IMR-90 (cell line): ENCODE measurements around the gene KCNK15. TPM values are rescaled to one million over a fixed set of nuclear protein-coding genes. Genes with fewer than 3 reads are reported as not detected.

Experiments
- ATAC-seq: fragments of 200-7000 bp; cut with Tn5 transposase; 2 replicates; pipeline ENCODE4 v1.9.1; 2020; ENCODE audit warnings: low read depth, mild to moderate bottlenecking, moderate library complexity
- BruUV-seq: library from RNA; stranded (reverse); fragments of 400-500 nt; replicated peaks from 2 replicates; lab custom pipeline; 2021; lab: Mats Ljungman, UMichigan
- CTCF ChIA-PET: fragments of 300-600 bp; formaldehyde crosslinking; extraction: SDS; loops from one replicate; lab custom pipeline; 2021; ENCODE audit warnings: antibody characterized with exemption; lab: Yijun Ruan, JAX
- POLR2A ChIA-PET: fragments of 300-600 bp; sonication (Branson Sonifier 250); formaldehyde crosslinking; loops from one replicate; lab custom pipeline; 2022; ENCODE audit warnings: antibody characterized with exemption; ENCODE audit not compliant: unreplicated experiment; lab: Charles Lee
- DNase-seq: peaks from one replicate; pipeline ENCODE4 v3.0.0; 2013
- H2AFZ ChIP-seq: replicated peaks from 2 replicates; pipeline ENCODE3; 2013; ENCODE audit warnings: low read length, mild to moderate bottlenecking; ENCODE audit not compliant: poor library complexity
- H2AK5ac ChIP-seq: 2 replicates; pipeline ENCODE4 v1.6.1; 2013; ENCODE audit warnings: low read depth, low read length, inconsistent platforms
- H2AK9ac ChIP-seq: replicated peaks from 2 replicates; pipeline ENCODE3; 2013; ENCODE audit warnings: mild to moderate bottlenecking, low read depth, low read length, moderate library complexity; ENCODE audit not compliant: poor library complexity
- H2BK120ac ChIP-seq: 2 replicates; pipeline ENCODE4 v1.6.1; 2013; ENCODE audit warnings: low read depth, low read length, inconsistent platforms
- H2BK15ac ChIP-seq: 3 replicates; pipeline ENCODE4 v1.6.1; 2013; ENCODE audit warnings: low read depth, low read length, inconsistent platforms
- H2BK20ac ChIP-seq: 2 replicates; pipeline ENCODE4 v1.6.1; 2013; ENCODE audit warnings: low read depth, mild to moderate bottlenecking, inconsistent platforms, low read length, moderate library complexity
- H2BK5ac ChIP-seq: 2 replicates; pipeline ENCODE4 v1.6.1; 2013; ENCODE audit warnings: mild to moderate bottlenecking, low read depth, low read length, inconsistent platforms; ENCODE audit not compliant: poor library complexity, severe bottlenecking
- H3K14ac ChIP-seq: replicated peaks from 2 replicates; pipeline ENCODE4 v1.6.1; 2013; ENCODE audit warnings: low read depth, low read length, inconsistent platforms
- H3K18ac ChIP-seq: 2 replicates; pipeline ENCODE4 v1.6.1; 2013; ENCODE audit warnings: low read depth, low read length, control low read depth
- H3K23ac ChIP-seq: 2 replicates; pipeline ENCODE4 v1.6.1; 2013; ENCODE audit warnings: low read depth, low read length, inconsistent platforms
- H3K27ac ChIP-seq: 2 replicates; pipeline ENCODE4 v1.5.1; 2013; ENCODE audit warnings: mild to moderate bottlenecking, control low read depth, low read length; ENCODE audit not compliant: insufficient read depth
- H3K27me3 ChIP-seq: 2 replicates; pipeline ENCODE4 v1.6.1; 2013; ENCODE audit warnings: low read length; ENCODE audit not compliant: control insufficient read depth, insufficient read depth
- H3K36me3 ChIP-seq: 2 replicates; pipeline ENCODE4 v1.6.1; 2013; ENCODE audit warnings: low read length, mixed read lengths; ENCODE audit not compliant: control insufficient read depth, insufficient read depth
- H3K4ac ChIP-seq: 2 replicates; pipeline ENCODE4 v1.6.1; 2013; ENCODE audit warnings: low read depth, low read length, inconsistent platforms
- H3K4me1 ChIP-seq: 2 replicates; pipeline ENCODE4 v1.6.1; 2013; ENCODE audit warnings: low read length, mixed read lengths; ENCODE audit not compliant: control insufficient read depth, insufficient read depth
- H3K4me2 ChIP-seq: 2 replicates; pipeline ENCODE4 v1.6.1; 2013; ENCODE audit warnings: low read depth, mild to moderate bottlenecking, control low read depth, low read length, moderate library complexity
- H3K4me3 ChIP-seq: 2 replicates; pipeline ENCODE4 v1.5.1; 2013; ENCODE audit warnings: low read depth, mild to moderate bottlenecking, control low read depth, low read length, moderate library complexity; ENCODE audit not compliant: insufficient read depth
- H3K56ac ChIP-seq: 2 replicates; pipeline ENCODE4 v1.6.1; 2013; ENCODE audit warnings: low read length, inconsistent platforms; ENCODE audit not compliant: insufficient read depth; ENCODE audit errors: extremely low read depth
- H3K79me1 ChIP-seq, 2 experiments: 2 replicates each; pipeline ENCODE4 v1.6.1; 2013; ENCODE audit warnings: low read length in 2 of 2, inconsistent platforms in 1 of 2, low read depth in 1 of 2
- H3K9ac ChIP-seq: 2 replicates; pipeline ENCODE4 v1.6.1; 2013; ENCODE audit warnings: low read depth, low read length, control low read depth
- H3K9me1 ChIP-seq: 2 replicates; pipeline ENCODE4 v1.6.1; 2013; ENCODE audit warnings: low read length, inconsistent platforms; ENCODE audit not compliant: insufficient read depth
- H3K9me3 ChIP-seq: 2 replicates; pipeline ENCODE4 v1.6.1; 2013; ENCODE audit warnings: low read length; ENCODE audit not compliant: control insufficient read depth, insufficient read depth
- H4K20me1 ChIP-seq: 2 replicates; pipeline ENCODE4 v1.6.1; 2013; ENCODE audit warnings: low read length, inconsistent platforms; ENCODE audit not compliant: insufficient read depth
- H4K5ac ChIP-seq: 2 replicates; pipeline ENCODE4 v1.6.1; 2013; ENCODE audit warnings: mild to moderate bottlenecking, low read depth, low read length, control low read depth
- H4K8ac ChIP-seq, 2 experiments: 2 replicates each; pipeline ENCODE4 v1.6.1; 2013; ENCODE audit warnings: low read depth in 2 of 2, low read length in 2 of 2, control low read depth in 1 of 2, inconsistent platforms in 1 of 2
- H4K91ac ChIP-seq: 2 replicates; pipeline ENCODE4 v1.6.1; 2013; ENCODE audit warnings: low read depth, low read length, inconsistent platforms; ENCODE audit not compliant: insufficient read depth
- BHLHE40 ChIP-seq: fragments of 150-350 bp; IDR thresholded peaks from 2 replicates; pipeline ENCODE4 v1.6.1; 2016; ENCODE audit warnings: mild to moderate bottlenecking, low read depth, low read length
- CEBPB ChIP-seq: IDR thresholded peaks from 2 replicates; pipeline ENCODE4 v1.6.1; 2012; ENCODE audit warnings: low read depth, low read length, improper control_type of control experiment
- CHD1 ChIP-seq: IDR thresholded peaks from 2 replicates; pipeline ENCODE4 v1.6.1; 2012; ENCODE audit warnings: low read depth, low read length, improper control_type of control experiment
- FOS ChIP-seq: fragments of 150-350 bp; IDR thresholded peaks from 2 replicates; pipeline ENCODE4 v1.6.1; 2016; ENCODE audit warnings: low read depth, low read length
- MAFK ChIP-seq: IDR thresholded peaks from 2 replicates; pipeline ENCODE4 v1.6.1; 2012; ENCODE audit warnings: low read depth, low read length, improper control_type of control experiment
- MAZ ChIP-seq: IDR thresholded peaks from 2 replicates; pipeline ENCODE4 v1.6.1; 2012; ENCODE audit warnings: low read depth, mild to moderate bottlenecking, low read length, improper control_type of control experiment, moderate library complexity, borderline replicate concordance
- MXI1 ChIP-seq: IDR thresholded peaks from 2 replicates; pipeline ENCODE4 v1.6.1; 2012; ENCODE audit warnings: low read depth, mild to moderate bottlenecking, low read length, moderate library complexity, borderline replicate concordance
- NFE2L2 ChIP-seq: fragments of 150-350 bp; IDR thresholded peaks from 2 replicates; pipeline ENCODE4 v1.6.1; 2016; ENCODE audit warnings: low read depth, mild to moderate bottlenecking, low read length
- POLR2A ChIP-seq: IDR thresholded peaks from 2 replicates; pipeline ENCODE4 v1.6.1; 2012; ENCODE audit warnings: mild to moderate bottlenecking, low read depth, low read length
- RAD21 ChIP-seq: IDR thresholded peaks from 2 replicates; pipeline ENCODE4 v1.6.1; 2012; ENCODE audit warnings: low read length, improper control_type of control experiment
- RCOR1 ChIP-seq: IDR thresholded peaks from 2 replicates; pipeline ENCODE4 v1.6.1; 2012; ENCODE audit warnings: mild to moderate bottlenecking, low read length, improper control_type of control experiment; ENCODE audit not compliant: insufficient replicate concordance
- RFX5 ChIP-seq: IDR thresholded peaks from 2 replicates; pipeline ENCODE4 v1.8.0; 2012; ENCODE audit warnings: low read depth, mild to moderate bottlenecking, low read length, moderate library complexity
- SMC3 ChIP-seq: fragments of 150-350 bp; IDR thresholded peaks from 2 replicates; pipeline ENCODE4 v1.6.1; 2016; ENCODE audit warnings: low read depth, mild to moderate bottlenecking, antibody characterized with exemption, low read length, moderate library complexity
- WGBS, 2 experiments: methylation state at CpG; one replicate each; pipeline versions ENCODE4 v1.1.5 to v1.1.7; 2013; ENCODE audit warnings: missing lambda C conversion rate in 2 of 2; ENCODE audit not compliant: insufficient read length in 1 of 2; ENCODE audit errors: extremely low coverage in 2 of 2; 5-methylcytosine and 5-hydroxymethylcytosine counted together
- dilution Hi-C: fragments of 300-500 bp; cut with HindIII; formaldehyde crosslinking; loops from one replicate; pipeline ENCODE4 v1.14.3; 2018; ENCODE audit warnings: low sequenced_read_pairs; ENCODE audit not compliant: unreplicated experiment
- in situ Hi-C: fragments of 300-500 bp; cut with MboI; formaldehyde crosslinking; loops from 3 replicates; pipeline ENCODE4 v1.14.3; 2019; ENCODE audit warnings: low sequenced_read_pairs, inconsistent platforms, mixed read lengths
- intact Hi-C: fragments of 100-400 bp; cut with micrococcal nuclease; formaldehyde crosslinking; loops from 2 replicates; pipeline ENCODE4 v1.10.0; 2022
- polyA plus RNA-seq, 3 experiments: library from polyadenylated mRNA; depleted of rRNA; stranded (reverse); fragments of >200 nt; gene quantifications; 2 replicates each; pipeline ENCODE4 v1.2.3, GENCODE V29; 2012; ENCODE audit warnings: low replicate concordance in 1 of 3
- total RNA-seq: library from RNA; depleted of rRNA; stranded (reverse); fragments of >200 nt; gene quantifications from 2 replicates; pipeline ENCODE4 v1.2.3, GENCODE V29; 2012
- TF ChIP-seq, protein P1 (sequence below): fragments of 150-350 bp; IDR thresholded peaks from 2 replicates; pipeline ENCODE4 v1.6.1; 2016; ENCODE audit warnings: low read depth, mild to moderate bottlenecking, low read length, moderate library complexity, borderline replicate concordance
- TF ChIP-seq, protein P2 (sequence below): fragments of 150-350 bp; IDR thresholded peaks from 2 replicates; pipeline ENCODE4 v1.6.1; 2017; ENCODE audit warnings: mild to moderate bottlenecking, antibody characterized with exemption, low read length, low read depth
- TF ChIP-seq, protein P3 (sequence below): conservative IDR thresholded peaks from 2 replicates; pipeline ENCODE4 v1.5.1; 2012; ENCODE audit warnings: mild to moderate bottlenecking, low read depth, low read length, improper control_type of control experiment

The KCNK15 gene
- total and polyA plus RNA-seq, 2 of the 4 experiments (the other 2 are of a cell fraction) = not detected

DNA sequence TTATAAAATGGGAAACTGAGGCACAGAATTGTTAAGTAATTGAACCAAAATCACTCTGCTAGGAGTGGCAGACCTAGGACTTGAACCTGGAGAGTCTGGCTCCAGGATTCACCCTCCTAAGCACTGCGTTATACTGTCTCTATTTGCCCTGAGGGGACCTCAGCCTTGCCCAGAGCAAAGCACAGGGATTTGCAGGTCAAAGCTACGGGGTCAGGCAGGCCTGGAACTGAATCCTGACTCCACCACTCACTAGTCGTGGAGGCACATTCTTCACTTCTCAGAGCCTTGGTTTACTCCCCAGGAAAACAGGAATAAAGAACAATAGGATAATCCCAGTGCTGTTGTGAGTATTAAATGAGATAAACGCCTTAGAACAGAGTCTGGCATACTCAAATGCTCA lies 19.4 kb downstream of the KCNK15 start:
- ChIA-PET POLR2A (no interaction called here), CTCF (no interaction called here)
- TF ChIP-seq SMC3 (no peak), MXI1 (no peak), CHD1 (no peak), NFE2L2 (no peak), MAFK (no peak), FOS (no peak), POLR2A (no peak), RFX5 (no peak), BHLHE40 (no peak), MAZ (no peak), RCOR1 (no peak), RAD21 (no peak), CEBPB (no peak)
- TF ChIP-seq, protein P1, sequence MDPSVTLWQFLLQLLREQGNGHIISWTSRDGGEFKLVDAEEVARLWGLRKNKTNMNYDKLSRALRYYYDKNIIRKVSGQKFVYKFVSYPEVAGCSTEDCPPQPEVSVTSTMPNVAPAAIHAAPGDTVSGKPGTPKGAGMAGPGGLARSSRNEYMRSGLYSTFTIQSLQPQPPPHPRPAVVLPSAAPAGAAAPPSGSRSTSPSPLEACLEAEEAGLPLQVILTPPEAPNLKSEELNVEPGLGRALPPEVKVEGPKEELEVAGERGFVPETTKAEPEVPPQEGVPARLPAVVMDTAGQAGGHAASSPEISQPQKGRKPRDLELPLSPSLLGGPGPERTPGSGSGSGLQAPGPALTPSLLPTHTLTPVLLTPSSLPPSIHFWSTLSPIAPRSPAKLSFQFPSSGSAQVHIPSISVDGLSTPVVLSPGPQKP = no peak
- TF ChIP-seq, protein P2, sequence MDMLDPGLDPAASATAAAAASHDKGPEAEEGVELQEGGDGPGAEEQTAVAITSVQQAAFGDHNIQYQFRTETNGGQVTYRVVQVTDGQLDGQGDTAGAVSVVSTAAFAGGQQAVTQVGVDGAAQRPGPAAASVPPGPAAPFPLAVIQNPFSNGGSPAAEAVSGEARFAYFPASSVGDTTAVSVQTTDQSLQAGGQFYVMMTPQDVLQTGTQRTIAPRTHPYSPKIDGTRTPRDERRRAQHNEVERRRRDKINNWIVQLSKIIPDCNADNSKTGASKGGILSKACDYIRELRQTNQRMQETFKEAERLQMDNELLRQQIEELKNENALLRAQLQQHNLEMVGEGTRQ = no peak
- TF ChIP-seq, protein P3, sequence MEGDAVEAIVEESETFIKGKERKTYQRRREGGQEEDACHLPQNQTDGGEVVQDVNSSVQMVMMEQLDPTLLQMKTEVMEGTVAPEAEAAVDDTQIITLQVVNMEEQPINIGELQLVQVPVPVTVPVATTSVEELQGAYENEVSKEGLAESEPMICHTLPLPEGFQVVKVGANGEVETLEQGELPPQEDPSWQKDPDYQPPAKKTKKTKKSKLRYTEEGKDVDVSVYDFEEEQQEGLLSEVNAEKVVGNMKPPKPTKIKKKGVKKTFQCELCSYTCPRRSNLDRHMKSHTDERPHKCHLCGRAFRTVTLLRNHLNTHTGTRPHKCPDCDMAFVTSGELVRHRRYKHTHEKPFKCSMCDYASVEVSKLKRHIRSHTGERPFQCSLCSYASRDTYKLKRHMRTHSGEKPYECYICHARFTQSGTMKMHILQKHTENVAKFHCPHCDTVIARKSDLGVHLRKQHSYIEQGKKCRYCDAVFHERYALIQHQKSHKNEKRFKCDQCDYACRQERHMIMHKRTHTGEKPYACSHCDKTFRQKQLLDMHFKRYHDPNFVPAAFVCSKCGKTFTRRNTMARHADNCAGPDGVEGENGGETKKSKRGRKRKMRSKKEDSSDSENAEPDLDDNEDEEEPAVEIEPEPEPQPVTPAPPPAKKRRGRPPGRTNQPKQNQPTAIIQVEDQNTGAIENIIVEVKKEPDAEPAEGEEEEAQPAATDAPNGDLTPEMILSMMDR = no peak
- H4K91ac ChIP-seq = no peak overlapping the region
- H2AFZ ChIP-seq = no peak overlapping the region
- peaks cover 32% of the 10 kb centered on the region for H3K27me3 ChIP-seq
- no CpG with 5 or more reads among the region's 4 CpGs for WGBS, 2 experiments
- H4K5ac ChIP-seq = no peak overlapping the region
- H3K14ac ChIP-seq = no peak overlapping the region
- no peak overlapping the region for H3K4me3 ChIP-seq
- H3K18ac ChIP-seq = no peak overlapping the region
- no peaks in the 10 kb centered on the region for H3K9me3 ChIP-seq
- no peak overlapping the region for H3K27ac ChIP-seq
- no TSS peak for BruUV-seq
- no peak overlapping the region for H3K9ac ChIP-seq
- H3K9me1 ChIP-seq = peaks cover 4% of the 10 kb centered on the region; the same call in 1 of the 2 replicates
- no peak overlapping the region for H3K23ac ChIP-seq
- no peak overlapping the region for H2BK120ac ChIP-seq
- H3K4ac ChIP-seq = no peak overlapping the region
- no peak overlapping the region for H2BK5ac ChIP-seq
- DNase-seq (no peak), ATAC-seq (no peak)
- H3K79me1 ChIP-seq = no peaks in the 10 kb centered on the region
- H3K36me3 ChIP-seq = no peaks in the 10 kb centered on the region
- no peaks in the 10 kb centered on the region for H4K20me1 ChIP-seq
- in situ Hi-C loops (no loop called here), intact Hi-C loops (no loop called here), dilution Hi-C loops (no loop called here)
- no peak overlapping the region for H2AK5ac ChIP-seq
- H3K4me1 ChIP-seq = no peaks in the 10 kb centered on the region
- H2BK20ac ChIP-seq = no peak overlapping the region
- no peak overlapping the region for H2BK15ac ChIP-seq
- H2AK9ac ChIP-seq = no peak overlapping the region
- no peak overlapping the region for H3K56ac ChIP-seq
- no peak overlapping the region for H4K8ac ChIP-seq
- no peak overlapping the region for H3K4me2 ChIP-seq
